Smooth muscle cell (in vitro differentiated cells): ENCODE measurements around the gene TBC1D8. TPM values are rescaled to one million over a fixed set of nuclear protein-coding genes. Genes with fewer than 3 reads are reported as not detected.

Experiments
- DNase-seq: peaks from one replicate; lab custom pipeline; 2025; ENCODE audit not compliant: unreplicated experiment; lab: John Stamatoyannopoulos, UW
- H2AFZ ChIP-seq: fragments of 200-600 bp; sonication (generic); 2 replicates; pipeline ENCODE4 v1.6.0; 2016; ENCODE audit warnings: antibody characterized with exemption, low read depth, mild to moderate bottlenecking
- H3F3A ChIP-seq: fragments of 200-600 bp; sonication (generic); 2 replicates; pipeline ENCODE4 v1.6.0; 2017; ENCODE audit warnings: antibody characterized with exemption, low read depth
- H3K27ac ChIP-seq: fragments of 200-600 bp; sonication (generic); 2 replicates; pipeline ENCODE4 v1.5.1; 2016; ENCODE audit warnings: low read depth, mild to moderate bottlenecking
- H3K27me3 ChIP-seq: fragments of 200-600 bp; sonication (generic); 2 replicates; pipeline ENCODE4 v1.6.1; 2016; ENCODE audit warnings: low read depth, mild to moderate bottlenecking
- H3K36me3 ChIP-seq: fragments of 200-600 bp; sonication (generic); 2 replicates; pipeline ENCODE4 v1.5.1; 2016; ENCODE audit warnings: low read depth
- H3K4me1 ChIP-seq: fragments of 200-600 bp; sonication (generic); 2 replicates; pipeline ENCODE4 v1.5.1; 2016; ENCODE audit warnings: low read depth
- H3K4me2 ChIP-seq: fragments of 200-600 bp; sonication (generic); 2 replicates; pipeline ENCODE4 v1.6.0; 2016; ENCODE audit warnings: mild to moderate bottlenecking
- H3K4me3 ChIP-seq: fragments of 200-600 bp; sonication (generic); 2 replicates; pipeline ENCODE4 v1.5.1; 2016; ENCODE audit warnings: mild to moderate bottlenecking
- H3K79me2 ChIP-seq: fragments of 200-600 bp; sonication (generic); 2 replicates; pipeline ENCODE4 v1.6.0; 2016; ENCODE audit warnings: low read depth, mild to moderate bottlenecking
- H3K9ac ChIP-seq: fragments of 200-600 bp; sonication (generic); 2 replicates; pipeline ENCODE4 v1.6.0; 2016; ENCODE audit warnings: low read depth
- H3K9me3 ChIP-seq: fragments of 200-600 bp; sonication (generic); replicated peaks from 2 replicates; pipeline ENCODE4 v1.5.1; 2016; ENCODE audit warnings: low read depth
- H4K20me1 ChIP-seq: fragments of 200-600 bp; sonication (generic); 2 replicates; pipeline ENCODE4 v1.6.0; 2016; ENCODE audit warnings: low read depth
- WGBS: methylation state at CpG from one replicate; pipeline ENCODE4 v1.1.7; 2016; ENCODE audit warnings: low lambda C conversion rate; 5-methylcytosine and 5-hydroxymethylcytosine counted together
- polyA plus RNA-seq: library from polyadenylated mRNA; unstranded; fragments of >200 nt; fragmentation: Nextera tagmentation; extraction: Ambion mirVana; gene quantifications from 2 replicates; pipeline ENCODE4 v1.2.1, GENCODE V29; 2016
- total RNA-seq: library from RNA; depleted of rRNA; stranded (reverse); fragments of >200 nt; gene quantifications from 2 replicates; pipeline ENCODE4 v1.2.3, GENCODE V29; 2014
- TF ChIP-seq, protein P1 (sequence below): fragments of 200-600 bp; sonication (generic); IDR thresholded peaks from 2 replicates; pipeline ENCODE4 v1.5.1; 2017; ENCODE audit warnings: borderline replicate concordance, mild to moderate bottlenecking, antibody characterized with exemption; ENCODE audit not compliant: insufficient read depth, poor library complexity, severe bottlenecking

Gene TBC1D8
- total and polyA plus RNA-seq, 2 experiments from 2014 or later: 0.89 to 15.1 TPM

DNA sequence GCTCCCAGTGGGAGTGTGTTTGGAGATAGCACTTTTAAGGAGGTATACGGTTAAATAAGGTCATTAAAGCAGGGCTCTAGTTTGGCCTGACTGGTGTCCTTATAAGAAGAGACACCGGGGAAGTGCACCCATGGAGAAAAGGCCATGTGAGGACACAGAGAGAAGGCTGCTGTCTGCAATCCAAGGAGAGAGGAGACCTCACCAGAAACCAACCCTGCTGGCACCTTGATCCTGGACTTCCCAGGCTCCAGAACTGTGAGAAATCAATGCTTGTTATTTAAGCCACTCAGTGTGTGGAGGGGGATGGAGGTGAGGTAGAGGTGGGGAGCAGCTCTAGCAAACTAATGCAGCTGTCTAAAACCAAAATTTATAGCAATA is 87.1 kb downstream of the TBC1D8 start:
- Histone ChIP-seq H3K79me2 (no peaks in the 10 kb centered on the region), H4K20me1 (no peaks in the 10 kb centered on the region), H3K36me3 (no peaks in the 10 kb centered on the region), H3K27ac (peak overlapping the region; percentile 63), H3F3A (no peaks in the 10 kb centered on the region), H3K9me3 (no peaks in the 10 kb centered on the region), H2AFZ (no peak overlapping the region), H3K4me2 (peak overlapping the region; percentile 12), H3K9ac (no peak overlapping the region), H3K4me3 (no peak overlapping the region), H3K27me3 (no peaks in the 10 kb centered on the region), H3K4me1 (peaks cover 3% of the 10 kb centered on the region)
- WGBS: 87% methylated on average over 2 of the region's 2 CpGs
- DNase-seq: no peak
- TF ChIP-seq, protein P1, sequence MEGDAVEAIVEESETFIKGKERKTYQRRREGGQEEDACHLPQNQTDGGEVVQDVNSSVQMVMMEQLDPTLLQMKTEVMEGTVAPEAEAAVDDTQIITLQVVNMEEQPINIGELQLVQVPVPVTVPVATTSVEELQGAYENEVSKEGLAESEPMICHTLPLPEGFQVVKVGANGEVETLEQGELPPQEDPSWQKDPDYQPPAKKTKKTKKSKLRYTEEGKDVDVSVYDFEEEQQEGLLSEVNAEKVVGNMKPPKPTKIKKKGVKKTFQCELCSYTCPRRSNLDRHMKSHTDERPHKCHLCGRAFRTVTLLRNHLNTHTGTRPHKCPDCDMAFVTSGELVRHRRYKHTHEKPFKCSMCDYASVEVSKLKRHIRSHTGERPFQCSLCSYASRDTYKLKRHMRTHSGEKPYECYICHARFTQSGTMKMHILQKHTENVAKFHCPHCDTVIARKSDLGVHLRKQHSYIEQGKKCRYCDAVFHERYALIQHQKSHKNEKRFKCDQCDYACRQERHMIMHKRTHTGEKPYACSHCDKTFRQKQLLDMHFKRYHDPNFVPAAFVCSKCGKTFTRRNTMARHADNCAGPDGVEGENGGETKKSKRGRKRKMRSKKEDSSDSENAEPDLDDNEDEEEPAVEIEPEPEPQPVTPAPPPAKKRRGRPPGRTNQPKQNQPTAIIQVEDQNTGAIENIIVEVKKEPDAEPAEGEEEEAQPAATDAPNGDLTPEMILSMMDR: no peak

DNA sequence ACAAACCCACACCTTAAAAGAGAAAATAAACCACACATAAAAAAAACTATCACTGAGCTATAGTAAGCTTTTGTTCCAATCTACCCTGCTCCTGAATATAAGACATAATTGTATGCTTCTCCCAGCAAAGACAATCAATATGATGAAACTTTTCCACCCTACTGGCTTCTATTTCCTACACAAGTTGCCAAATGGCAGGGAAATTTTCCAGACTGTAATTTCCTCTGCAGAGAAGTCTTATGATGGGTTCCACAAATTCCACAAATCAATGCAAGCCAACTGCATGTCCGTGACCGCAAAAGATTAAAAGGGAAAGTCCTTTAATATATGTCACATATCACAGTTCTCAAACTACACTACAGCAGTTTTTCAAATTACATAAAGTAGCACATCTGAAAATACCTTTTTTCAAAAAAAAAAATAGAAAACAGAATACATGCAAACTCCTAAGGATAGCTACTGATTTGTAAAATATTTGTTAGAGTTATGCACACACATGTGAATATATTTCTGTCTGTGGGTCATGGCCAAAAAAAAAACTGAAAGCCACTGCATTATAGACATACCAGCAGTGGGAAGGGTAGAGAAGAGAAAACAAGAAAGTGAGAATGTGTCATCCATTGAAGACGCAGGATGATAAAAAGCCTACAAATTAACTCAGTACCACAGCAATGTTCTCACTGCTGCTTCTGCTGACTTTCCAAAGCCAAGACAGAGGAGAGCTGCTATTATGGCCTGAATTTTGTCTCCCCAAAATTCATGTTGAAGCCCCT is 87.6 kb downstream of the TBC1D8 start:
- Histone ChIP-seq H3K9me3 (no peaks in the 10 kb centered on the region), H3K4me3 (no peak overlapping the region), H3K27me3 (no peaks in the 10 kb centered on the region), H2AFZ (no peak overlapping the region), H4K20me1 (no peaks in the 10 kb centered on the region), H3K4me2 (peak overlapping the region; percentile 12), H3K36me3 (no peaks in the 10 kb centered on the region), H3F3A (no peaks in the 10 kb centered on the region), H3K9ac (no peak overlapping the region), H3K4me1 (peaks cover 3% of the 10 kb centered on the region), H3K79me2 (no peaks in the 10 kb centered on the region), H3K27ac (peak overlapping the region; percentile 63)
- no peak for DNase-seq
- WGBS: 41% methylated on average over 3 of the region's 3 CpGs
- TF ChIP-seq, protein P1: no peak

DNA sequence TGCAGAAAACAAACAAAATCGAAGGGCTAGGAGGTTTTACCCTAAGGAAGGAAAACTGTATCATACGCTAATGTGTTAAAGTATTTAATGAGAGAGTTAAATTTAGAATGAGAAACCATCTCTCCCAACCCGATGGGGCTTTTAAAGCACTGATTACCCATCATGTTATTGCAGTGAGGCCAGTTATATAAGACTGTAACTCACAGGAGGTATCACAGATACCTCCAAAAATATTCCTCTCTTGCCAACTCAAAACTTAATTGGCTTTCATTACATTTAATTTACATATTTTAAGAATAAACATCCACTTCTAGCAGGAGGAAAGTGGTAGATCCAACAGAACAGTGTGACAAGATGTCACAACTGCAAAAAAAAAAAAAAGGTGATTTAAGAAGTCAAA is 92.8 kb downstream of the TBC1D8 start:
- Histone ChIP-seq H2AFZ (no peak overlapping the region), H3K36me3 (no peaks in the 10 kb centered on the region), H3F3A (no peaks in the 10 kb centered on the region), H3K9ac (no peak overlapping the region), H3K4me3 (no peak overlapping the region), H3K4me1 (peaks cover under 1% of the 10 kb centered on the region), H3K79me2 (no peaks in the 10 kb centered on the region), H3K9me3 (no peaks in the 10 kb centered on the region), H4K20me1 (no peaks in the 10 kb centered on the region), H3K27me3 (no peaks in the 10 kb centered on the region), H3K27ac (no peak overlapping the region), H3K4me2 (no peak overlapping the region)
- no peak for DNase-seq
- WGBS: 93% methylated on average over 3 of the region's 3 CpGs
- TF ChIP-seq, protein P1: no peak
